Liver (tissue), 9 donors: ENCODE measurements around the gene SRSF8. TPM values are rescaled to one million over a fixed set of nuclear protein-coding genes. Genes with fewer than 3 reads are reported as not detected.

ENCODE experiments used
- DNase-seq: peaks from one replicate; pipeline ENCODE4 v3.0.0-alpha.2; 2017; ENCODE audit warnings: low spot score
- H3K27ac ChIP-seq, 2 donors: one replicate each; pipeline ENCODE4 v1.7.0; 2013; ENCODE audit warnings: inconsistent platforms in 2 of 2, low read length in 2 of 2, control low read depth in 1 of 2, low read depth in 1 of 2, mild to moderate bottlenecking in 1 of 2
- H3K27me3 ChIP-seq, 4 donors: one replicate each; pipeline versions ENCODE4 v1.6.1 to v1.7.0; 2013; ENCODE audit warnings: low read length in 3 of 4, inconsistent platforms in 1 of 4, mild to moderate bottlenecking in 1 of 4, moderate library complexity in 1 of 4; ENCODE audit not compliant: control insufficient read depth in 4 of 4, insufficient read depth in 4 of 4
- H3K36me3 ChIP-seq, 4 donors: one replicate each; pipeline versions ENCODE4 v1.6.1 to v1.7.0; 2013; ENCODE audit warnings: low read length in 3 of 4, mild to moderate bottlenecking in 3 of 4, low read depth in 1 of 4, moderate library complexity in 1 of 4; ENCODE audit not compliant: control insufficient read depth in 4 of 4, insufficient read depth in 3 of 4
- H3K4me1 ChIP-seq, 4 donors: one replicate each; pipeline versions ENCODE4 v1.6.1 to v1.7.0; 2013; ENCODE audit warnings: low read length in 3 of 4, mild to moderate bottlenecking in 3 of 4, moderate library complexity in 1 of 4; ENCODE audit not compliant: control insufficient read depth in 4 of 4, insufficient read depth in 4 of 4
- H3K4me3 ChIP-seq, 3 donors: one replicate each; pipeline versions ENCODE4 v1.6.1 to v1.7.0; 2013; ENCODE audit warnings: low read length in 3 of 3, control low read depth in 1 of 3, low read depth in 1 of 3, mild to moderate bottlenecking in 1 of 3
- H3K9ac ChIP-seq, 2 donors: one replicate each; pipeline ENCODE4 v1.7.0; 2013; ENCODE audit warnings: low read length in 2 of 2, mild to moderate bottlenecking in 2 of 2, moderate library complexity in 2 of 2, control low read depth in 1 of 2, low read depth in 1 of 2
- H3K9me3 ChIP-seq, 4 donors: one replicate each; pipeline versions ENCODE4 v1.6.1 to v1.7.0; 2013; ENCODE audit warnings: low read length in 3 of 4; ENCODE audit not compliant: control insufficient read depth in 4 of 4
- ATF3 ChIP-seq: IDR thresholded peaks from 2 replicates; pipeline ENCODE4 v1.6.1; 2016; ENCODE audit warnings: antibody characterized with exemption
- EGR1 ChIP-seq, 2 donors: IDR thresholded peaks; 2 replicates each; pipeline ENCODE4 v1.6.1; 2016 to 2018; ENCODE audit warnings: antibody characterized with exemption in 2 of 2, low read depth in 2 of 2
- FOXA1 ChIP-seq: IDR thresholded peaks from 2 replicates; pipeline ENCODE4 v1.6.1; 2016; ENCODE audit warnings: antibody characterized with exemption
- FOXA2 ChIP-seq: IDR thresholded peaks from 2 replicates; pipeline ENCODE4 v1.6.1; 2016; ENCODE audit warnings: antibody characterized with exemption
- GABPA ChIP-seq, 2 donors: IDR thresholded peaks in 1 of 2; conservative IDR thresholded peaks in 1 of 2; 2 replicates each; pipeline ENCODE4 v1.6.1; 2016; ENCODE audit warnings: antibody characterized with exemption in 2 of 2, mild to moderate bottlenecking in 1 of 2, moderate library complexity in 1 of 2
- HNF4A ChIP-seq, 2 donors: conservative IDR thresholded peaks; 2 replicates each; pipeline ENCODE4 v1.6.1; 2016; ENCODE audit warnings: antibody characterized with exemption in 2 of 2, mild to moderate bottlenecking in 2 of 2
- HNF4G ChIP-seq: IDR thresholded peaks from 2 replicates; pipeline ENCODE4 v1.6.1; 2016; ENCODE audit warnings: antibody characterized with exemption
- MAX ChIP-seq: IDR thresholded peaks from 2 replicates; pipeline ENCODE4 v1.6.1; 2016; ENCODE audit warnings: antibody characterized with exemption
- NR2F2 ChIP-seq: IDR thresholded peaks from 2 replicates; pipeline ENCODE4 v1.6.1; 2016; ENCODE audit warnings: antibody characterized with exemption
- RAD21 ChIP-seq, 2 donors: IDR thresholded peaks; 2 replicates each; pipeline ENCODE4 v1.6.1; 2016; ENCODE audit warnings: antibody characterized with exemption in 2 of 2, mild to moderate bottlenecking in 2 of 2
- RXRA ChIP-seq, 2 donors: IDR thresholded peaks; 2 replicates each; pipeline ENCODE4 v1.6.1; 2017 to 2018; ENCODE audit warnings: antibody characterized with exemption in 2 of 2, mild to moderate bottlenecking in 1 of 2
- SP1 ChIP-seq: IDR thresholded peaks from 2 replicates; pipeline ENCODE4 v1.6.1; 2018; ENCODE audit warnings: antibody characterized with exemption, mild to moderate bottlenecking
- TAF1 ChIP-seq: conservative IDR thresholded peaks from 2 replicates; pipeline ENCODE4 v1.6.1; 2016; ENCODE audit warnings: antibody characterized with exemption, mild to moderate bottlenecking
- YY1 ChIP-seq: IDR thresholded peaks from 2 replicates; pipeline ENCODE4 v1.6.1; 2016; ENCODE audit warnings: antibody characterized with exemption, mild to moderate bottlenecking
- WGBS: extraction: QIAGEN DNeasy Blood & Tissue Kit; methylation state at CpG from one replicate; pipeline ENCODE4 v1.1.7; 2013; 5-methylcytosine and 5-hydroxymethylcytosine counted together
- polyA plus RNA-seq, 2 donors: library from polyadenylated mRNA; stranded (reverse) in 1 of 2; unstranded in 1 of 2; fragments of 200-250 nt in 1 of 2; fragments of >200 nt in 1 of 2; fragmentation: Nextera tagmentation in 1 of 2; extraction: Ambion mirVana in 1 of 2; gene quantifications; one replicate each; pipeline versions ENCODE4 v1.2.1 to v1.2.3, GENCODE V29; 2013 to 2015
- total RNA-seq, 2 donors: library from RNA; depleted of rRNA; stranded (reverse); fragments of >200 nt; gene quantifications; one replicate each; pipeline ENCODE4 v1.2.3, GENCODE V29; 2014
- TF ChIP-seq, protein P1 (sequence below): fragments of 150-350 bp; IDR thresholded peaks from 2 replicates; pipeline ENCODE4 v1.5.1; 2017; ENCODE audit warnings: improper control_type of control experiment, low read depth, low read length; ENCODE audit not compliant: missing input control
- TF ChIP-seq, protein P2 (sequence below): IDR thresholded peaks from 2 replicates; pipeline ENCODE4 v1.6.1; 2016; ENCODE audit warnings: antibody characterized with exemption
- TF ChIP-seq, protein P3 (sequence below): IDR thresholded peaks from 2 replicates; pipeline ENCODE4 v1.6.1; 2016; ENCODE audit warnings: antibody characterized with exemption, mild to moderate bottlenecking
- donor health status: healthy.
- donor health status: healthy.
- donor health status: healthy.
- donor health status: healthy.
- donor health status: healthy.

SRSF8 gene
- total and polyA plus RNA-seq, 4 donors: 15.4 to 31.8 (median 17.8) TPM

DNA sequence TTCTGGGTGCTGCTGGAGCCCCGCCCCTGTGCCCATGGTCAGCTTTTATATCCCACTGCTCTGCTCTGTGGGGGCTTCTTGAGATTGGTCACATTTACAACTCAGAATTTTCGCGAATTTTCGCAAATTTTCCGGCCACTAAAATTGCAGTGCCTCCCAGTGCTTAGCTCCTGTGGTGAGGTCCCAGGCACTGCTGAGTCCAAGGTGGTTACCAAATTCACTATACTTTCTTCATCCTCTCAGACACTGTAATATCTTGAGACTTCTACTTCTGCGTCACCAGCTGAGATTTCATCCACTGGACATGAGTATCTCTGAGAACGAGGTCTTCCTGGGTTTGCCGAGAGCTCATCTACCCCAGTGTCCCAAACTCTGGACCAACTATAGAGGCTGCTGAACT, 8.8 kb upstream of the SRSF8 start:
- Histone ChIP-seq H3K9ac (no peak overlapping the region), H3K4me3 (no peak overlapping the region), H3K27ac (no peak overlapping the region), H3K27me3 (no peaks in the 10 kb centered on the region), H3K4me1 (no peaks in the 10 kb centered on the region), H3K36me3 (no peaks in the 10 kb centered on the region), H3K9me3 (no peaks in the 10 kb centered on the region)
- WGBS: 94% methylated on average over 8 of the region's 8 CpGs
- TF ChIP-seq ATF3: no peak
- TF ChIP-seq RAD21 (IDR thresholded peaks at IDR 0.05): no peak
- TF ChIP-seq RXRA (IDR thresholded peaks at IDR 0.05): no peak
- TF ChIP-seq, protein P1, sequence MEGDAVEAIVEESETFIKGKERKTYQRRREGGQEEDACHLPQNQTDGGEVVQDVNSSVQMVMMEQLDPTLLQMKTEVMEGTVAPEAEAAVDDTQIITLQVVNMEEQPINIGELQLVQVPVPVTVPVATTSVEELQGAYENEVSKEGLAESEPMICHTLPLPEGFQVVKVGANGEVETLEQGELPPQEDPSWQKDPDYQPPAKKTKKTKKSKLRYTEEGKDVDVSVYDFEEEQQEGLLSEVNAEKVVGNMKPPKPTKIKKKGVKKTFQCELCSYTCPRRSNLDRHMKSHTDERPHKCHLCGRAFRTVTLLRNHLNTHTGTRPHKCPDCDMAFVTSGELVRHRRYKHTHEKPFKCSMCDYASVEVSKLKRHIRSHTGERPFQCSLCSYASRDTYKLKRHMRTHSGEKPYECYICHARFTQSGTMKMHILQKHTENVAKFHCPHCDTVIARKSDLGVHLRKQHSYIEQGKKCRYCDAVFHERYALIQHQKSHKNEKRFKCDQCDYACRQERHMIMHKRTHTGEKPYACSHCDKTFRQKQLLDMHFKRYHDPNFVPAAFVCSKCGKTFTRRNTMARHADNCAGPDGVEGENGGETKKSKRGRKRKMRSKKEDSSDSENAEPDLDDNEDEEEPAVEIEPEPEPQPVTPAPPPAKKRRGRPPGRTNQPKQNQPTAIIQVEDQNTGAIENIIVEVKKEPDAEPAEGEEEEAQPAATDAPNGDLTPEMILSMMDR: no peak
- TF ChIP-seq FOXA1: no peak
- no peak for TF ChIP-seq GABPA (IDR thresholded peaks at IDR 0.05 in 1 of 2, conservative IDR thresholded peaks at IDR 0.05 in 1 of 2)
- TF ChIP-seq MAX: no peak
- TF ChIP-seq FOXA2: no peak
- TF ChIP-seq YY1: no peak
- no peak for TF ChIP-seq HNF4G
- TF ChIP-seq SP1: no peak
- TF ChIP-seq HNF4A (conservative IDR thresholded peaks at IDR 0.05): no peak
- TF ChIP-seq TAF1: no peak
- no peak for DNase-seq

DNA sequence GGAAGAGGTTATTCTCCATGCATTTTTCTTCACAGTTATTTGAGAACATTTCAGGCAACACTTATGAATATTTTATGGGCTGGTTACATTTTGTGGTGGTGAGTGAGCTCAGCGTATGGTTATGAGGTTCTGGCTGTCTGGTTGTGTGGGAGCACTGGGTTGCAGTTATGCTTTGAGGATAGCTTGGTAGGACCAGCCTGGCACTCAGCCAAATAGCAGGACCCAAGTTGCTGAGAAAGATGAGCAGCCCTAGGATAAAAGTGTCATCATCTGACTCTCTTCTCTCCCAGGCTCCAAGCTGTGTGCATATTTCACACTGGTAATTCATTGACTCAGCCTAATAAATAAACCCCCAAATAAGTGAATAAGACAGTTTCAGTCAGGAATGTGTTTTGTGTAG, 8.1 kb upstream of the SRSF8 start:
- no peak for TF ChIP-seq ATF3
- TF ChIP-seq, protein P2, sequence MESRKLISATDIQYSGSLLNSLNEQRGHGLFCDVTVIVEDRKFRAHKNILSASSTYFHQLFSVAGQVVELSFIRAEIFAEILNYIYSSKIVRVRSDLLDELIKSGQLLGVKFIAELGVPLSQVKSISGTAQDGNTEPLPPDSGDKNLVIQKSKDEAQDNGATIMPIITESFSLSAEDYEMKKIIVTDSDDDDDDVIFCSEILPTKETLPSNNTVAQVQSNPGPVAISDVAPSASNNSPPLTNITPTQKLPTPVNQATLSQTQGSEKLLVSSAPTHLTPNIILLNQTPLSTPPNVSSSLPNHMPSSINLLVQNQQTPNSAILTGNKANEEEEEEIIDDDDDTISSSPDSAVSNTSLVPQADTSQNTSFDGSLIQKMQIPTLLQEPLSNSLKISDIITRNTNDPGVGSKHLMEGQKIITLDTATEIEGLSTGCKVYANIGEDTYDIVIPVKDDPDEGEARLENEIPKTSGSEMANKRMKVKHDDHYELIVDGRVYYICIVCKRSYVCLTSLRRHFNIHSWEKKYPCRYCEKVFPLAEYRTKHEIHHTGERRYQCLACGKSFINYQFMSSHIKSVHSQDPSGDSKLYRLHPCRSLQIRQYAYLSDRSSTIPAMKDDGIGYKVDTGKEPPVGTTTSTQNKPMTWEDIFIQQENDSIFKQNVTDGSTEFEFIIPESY: no peak
- TF ChIP-seq GABPA (IDR thresholded peaks at IDR 0.05 in 1 of 2, conservative IDR thresholded peaks at IDR 0.05 in 1 of 2): no peak
- TF ChIP-seq TAF1: no peak
- TF ChIP-seq, protein P3, sequence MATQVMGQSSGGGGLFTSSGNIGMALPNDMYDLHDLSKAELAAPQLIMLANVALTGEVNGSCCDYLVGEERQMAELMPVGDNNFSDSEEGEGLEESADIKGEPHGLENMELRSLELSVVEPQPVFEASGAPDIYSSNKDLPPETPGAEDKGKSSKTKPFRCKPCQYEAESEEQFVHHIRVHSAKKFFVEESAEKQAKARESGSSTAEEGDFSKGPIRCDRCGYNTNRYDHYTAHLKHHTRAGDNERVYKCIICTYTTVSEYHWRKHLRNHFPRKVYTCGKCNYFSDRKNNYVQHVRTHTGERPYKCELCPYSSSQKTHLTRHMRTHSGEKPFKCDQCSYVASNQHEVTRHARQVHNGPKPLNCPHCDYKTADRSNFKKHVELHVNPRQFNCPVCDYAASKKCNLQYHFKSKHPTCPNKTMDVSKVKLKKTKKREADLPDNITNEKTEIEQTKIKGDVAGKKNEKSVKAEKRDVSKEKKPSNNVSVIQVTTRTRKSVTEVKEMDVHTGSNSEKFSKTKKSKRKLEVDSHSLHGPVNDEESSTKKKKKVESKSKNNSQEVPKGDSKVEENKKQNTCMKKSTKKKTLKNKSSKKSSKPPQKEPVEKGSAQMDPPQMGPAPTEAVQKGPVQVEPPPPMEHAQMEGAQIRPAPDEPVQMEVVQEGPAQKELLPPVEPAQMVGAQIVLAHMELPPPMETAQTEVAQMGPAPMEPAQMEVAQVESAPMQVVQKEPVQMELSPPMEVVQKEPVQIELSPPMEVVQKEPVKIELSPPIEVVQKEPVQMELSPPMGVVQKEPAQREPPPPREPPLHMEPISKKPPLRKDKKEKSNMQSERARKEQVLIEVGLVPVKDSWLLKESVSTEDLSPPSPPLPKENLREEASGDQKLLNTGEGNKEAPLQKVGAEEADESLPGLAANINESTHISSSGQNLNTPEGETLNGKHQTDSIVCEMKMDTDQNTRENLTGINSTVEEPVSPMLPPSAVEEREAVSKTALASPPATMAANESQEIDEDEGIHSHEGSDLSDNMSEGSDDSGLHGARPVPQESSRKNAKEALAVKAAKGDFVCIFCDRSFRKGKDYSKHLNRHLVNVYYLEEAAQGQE: no peak
- TF ChIP-seq EGR1 (IDR thresholded peaks at IDR 0.05; ENCODE audit: low read depth in 2 of 2): no peak
- TF ChIP-seq HNF4G: no peak
- TF ChIP-seq RXRA (IDR thresholded peaks at IDR 0.05): no peak
- TF ChIP-seq MAX: no peak
- TF ChIP-seq NR2F2: no peak
- TF ChIP-seq, protein P1: no peak
- TF ChIP-seq FOXA2: no peak
- no peak for TF ChIP-seq SP1
- H3K36me3 ChIP-seq: peaks cover 0 to under 1% (median 0%) of the 10 kb centered on the region in 4 donors
- 96% methylated on average over 1 of the region's 1 CpG for WGBS
- no peaks in the 10 kb centered on the region for H3K4me1 ChIP-seq
- H3K9me3 ChIP-seq: no peaks in the 10 kb centered on the region
- H3K9ac ChIP-seq: no peak overlapping the region
- H3K27ac ChIP-seq: no peak overlapping the region
- DNase-seq: no peak
- H3K27me3 ChIP-seq: no peaks in the 10 kb centered on the region
- no peak overlapping the region for H3K4me3 ChIP-seq
